ENCODE data around the gene PIGL.

DNA sequence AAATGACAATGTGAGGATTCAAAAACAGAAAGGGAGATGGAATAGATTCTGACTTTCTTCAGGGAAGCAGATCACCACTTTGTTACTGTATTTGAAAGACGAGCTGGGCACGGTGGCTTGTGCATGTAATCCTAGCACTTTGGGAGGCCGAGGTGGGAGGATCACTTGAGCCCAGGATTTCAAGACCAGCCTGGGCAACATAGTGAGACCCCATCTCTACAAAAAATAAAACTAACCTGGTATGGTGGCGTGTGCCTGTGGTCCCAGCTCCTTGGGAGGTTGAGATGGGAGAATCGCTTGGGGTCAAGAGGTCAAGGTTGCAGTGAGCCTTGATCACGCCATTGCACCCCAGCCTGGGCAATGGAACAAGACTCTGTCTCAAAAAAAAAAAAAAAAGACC, 34.0 kb downstream of the PIGL start:
- no peak for TF ChIP-seq EZH2phosphoT487 (IDR thresholded peaks at IDR 0.05; ENCODE audit: insufficient read depth, low read depth)
- no peak for TF ChIP-seq EZH2 (IDR thresholded peaks at IDR 0.05; ENCODE audit: insufficient read depth, poor library complexity, severe bottlenecking)
